LNCaP clone FGC (cell line): ENCODE results near the gene OGFOD2.

ENCODE experiments used
- DNase-seq: peaks from one replicate; pipeline ENCODE4 v3.0.0-alpha.2; 2011; ENCODE audit warnings: low read depth
- H3K4me3 ChIP-seq: 2 replicates; pipeline ENCODE4 v1.5.1; 2011; ENCODE audit warnings: mild to moderate bottlenecking, low read depth, low read length, control low read depth
- CTCF ChIP-seq: IDR thresholded peaks from 2 replicates; pipeline ENCODE4 v1.5.1; 2012; ENCODE audit warnings: mild to moderate bottlenecking; ENCODE audit not compliant: control insufficient read depth, insufficient read depth; ENCODE audit errors: extremely low read depth

Gene OGFOD2

DNA sequence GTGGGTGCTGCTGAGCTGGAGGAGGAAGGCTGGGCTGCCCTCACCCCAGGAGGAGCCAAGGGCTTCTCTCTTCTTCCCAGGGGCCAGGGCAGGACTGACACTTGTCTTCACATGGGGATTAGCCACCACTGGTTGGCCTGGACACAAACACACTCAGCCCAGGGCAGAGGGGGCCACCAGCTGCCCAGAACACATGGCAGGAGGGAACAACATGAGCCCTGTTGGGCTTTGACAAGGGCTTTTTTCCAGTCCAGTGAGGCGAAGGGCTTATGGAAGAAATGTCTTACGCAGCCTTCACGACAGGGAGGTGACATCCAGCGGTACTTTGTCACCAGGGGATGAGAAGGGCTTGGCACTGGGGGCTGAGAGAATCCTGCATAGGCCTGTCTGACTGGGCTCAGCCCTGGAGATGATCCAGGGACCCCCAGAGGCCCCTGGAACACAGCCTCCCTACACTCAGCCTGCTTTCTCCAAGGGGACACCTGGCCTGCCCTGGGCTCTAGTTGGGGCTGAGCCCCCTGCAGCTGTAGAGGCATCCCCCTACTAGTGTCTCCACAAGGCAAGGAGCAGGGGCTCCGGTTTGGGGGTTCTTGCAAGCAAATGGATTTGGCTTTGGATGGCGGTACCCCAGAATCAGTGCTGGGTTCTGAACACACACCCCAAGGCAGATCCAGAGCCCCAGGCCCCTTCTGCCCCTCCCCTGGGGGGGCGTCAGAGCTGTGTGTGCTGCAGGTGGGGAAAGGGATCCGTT lies 24.3 kb downstream of the OGFOD2 start:
- no peak for DNase-seq
- H3K4me3 ChIP-seq = no peak overlapping the region
- TF ChIP-seq CTCF = no peak

- TF ChIP-seq CTCF = no peak
- H3K4me3 ChIP-seq = no peak overlapping the region
- no peak for DNase-seq
Observed at GRCh38 chr12:122999986-123000420, 25.0 kb downstream of the OGFOD2 start.

DNA sequence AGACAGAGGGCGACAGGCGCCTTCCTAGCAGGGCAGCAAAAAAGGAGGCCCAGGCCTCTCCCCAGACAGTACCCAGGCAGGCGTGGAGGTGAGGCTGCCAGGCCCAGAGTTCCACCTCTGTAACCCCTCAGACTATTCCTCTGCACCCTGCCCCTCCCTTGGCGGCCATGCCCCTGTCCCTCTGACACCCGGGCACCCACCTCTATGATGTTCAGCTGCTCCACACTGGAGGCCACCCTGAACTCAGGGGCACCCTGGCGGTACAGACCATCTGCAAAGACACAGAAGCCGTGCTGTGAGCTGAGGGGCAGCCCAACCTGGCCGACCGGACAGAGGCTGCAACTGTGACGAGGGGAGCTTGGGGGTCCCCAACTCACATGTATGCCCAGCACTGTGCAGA lies 25.5 kb downstream of the OGFOD2 start:
- no peak for DNase-seq
- no peak overlapping the region for H3K4me3 ChIP-seq
- TF ChIP-seq CTCF = no peak

GRCh38 chr12:123001464-123001863 lies 26.4 kb downstream of the OGFOD2 start:
- no peak for DNase-seq
- no peak overlapping the region for H3K4me3 ChIP-seq

GRCh38 chr12:123003257-123003656 lies 28.2 kb downstream of the OGFOD2 start:
- TF ChIP-seq CTCF = no peak
- no peak overlapping the region for H3K4me3 ChIP-seq
- no peak for DNase-seq

More at GRCh38 chr12:123001464-123001863, 26.4 kb downstream of the OGFOD2 start:
- no peak for TF ChIP-seq CTCF

GRCh38 chr12:123004287-123004686 lies 29.2 kb downstream of the OGFOD2 start:
- no peak for DNase-seq
- TF ChIP-seq CTCF = no peak
- no peak overlapping the region for H3K4me3 ChIP-seq

DNA sequence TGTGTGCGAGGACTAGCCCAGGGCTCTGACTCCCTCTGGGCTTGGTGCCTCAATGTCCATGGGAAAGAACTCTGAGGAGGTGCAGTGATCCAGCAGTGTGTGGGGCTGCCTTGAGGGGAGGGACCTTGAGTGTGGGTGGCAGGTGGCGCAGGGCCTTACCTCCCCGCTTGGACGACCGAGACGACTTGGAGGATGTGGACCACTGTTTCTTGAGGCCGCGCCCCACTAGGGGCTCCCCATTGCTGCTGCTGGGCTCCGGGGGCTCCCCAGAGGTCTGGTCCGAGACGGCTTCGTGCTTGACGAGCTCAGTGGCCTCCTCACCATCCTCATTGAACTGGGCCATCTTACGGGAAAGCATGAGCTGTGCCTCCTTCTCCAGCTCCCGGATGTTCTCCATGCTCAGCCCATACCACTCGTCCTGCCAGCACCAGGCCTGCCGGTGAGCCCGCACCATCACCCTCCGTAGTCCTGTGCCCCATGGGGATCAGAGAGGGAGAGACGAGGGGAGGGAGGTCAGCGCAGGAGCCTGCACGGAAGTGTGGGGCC lies 30.1 kb downstream of the OGFOD2 start:
- H3K4me3 ChIP-seq = no peak overlapping the region
- no peak for DNase-seq
- no peak for TF ChIP-seq CTCF
